ENCODE data around the gene UCP3.

DNA sequence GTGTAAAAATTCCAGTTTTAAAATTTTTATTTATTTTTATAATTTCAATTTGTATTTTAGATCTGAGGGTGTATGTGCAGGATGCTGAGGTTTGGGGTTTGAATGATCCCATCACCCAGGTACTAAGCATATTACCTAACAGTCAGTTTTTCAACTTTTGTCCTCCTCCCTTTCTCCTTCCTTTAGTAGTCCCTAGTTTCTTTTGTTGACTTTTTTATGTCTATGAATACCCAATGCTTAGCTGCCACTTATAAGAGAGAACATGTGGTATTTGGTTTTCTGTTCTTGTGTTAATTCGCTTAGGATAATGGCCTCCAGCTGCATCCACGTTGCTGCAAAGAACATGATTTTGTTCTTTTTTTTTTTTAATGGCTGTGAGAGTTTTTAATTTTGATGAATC lies 35.7 kb upstream of the UCP3 start:
- TF ChIP-seq EP300 (IDR thresholded peaks at IDR 0.05) (no peak), CTCF (IDR thresholded peaks at IDR 0.05) (no peak), POLR2A (IDR thresholded peaks at IDR 0.05) (no peak), POLR2AphosphoS5 (IDR thresholded peaks at IDR 0.05) (no peak)

Data from stomach (tissue), 4 donors.